AG04450 (cell line): ENCODE measurements around the gene ZNF800. TPM values are rescaled to one million over a fixed set of nuclear protein-coding genes. Genes with fewer than 3 reads are reported as not detected.
A peak's percentile ranks its signal among the peaks of the same experiment; 100 is the strongest.

Experiments
- CTCF ChIA-PET: fragments of 300-600, 350-600 bp; formaldehyde crosslinking; extraction: SDS; loops from one replicate; lab custom pipeline; 2022; ENCODE audit warnings: antibody characterized with exemption, inconsistent platforms; lab: Charles Lee
- POLR2A ChIA-PET: fragments of 350-600 bp; formaldehyde crosslinking; extraction: SDS; loops from one replicate; lab custom pipeline; 2021; ENCODE audit warnings: antibody characterized with exemption, inconsistent platforms; lab: Yijun Ruan, JAX
- DNase-seq: peaks from one replicate; pipeline ENCODE4 v3.0.0-alpha.2; 2011; ENCODE audit warnings: low read depth, low spot score
- H3K27ac ChIP-seq: one replicate; pipeline ENCODE4 v1.5.1; 2012; ENCODE audit warnings: low read depth, low read length, control low read depth
- H3K27me3 ChIP-seq: one replicate; pipeline ENCODE4 v1.6.0; 2012; ENCODE audit warnings: low read length; ENCODE audit not compliant: control insufficient read depth, insufficient read depth
- H3K4me3 ChIP-seq: 2 replicates; pipeline ENCODE4 v1.5.1; 2011; ENCODE audit warnings: mild to moderate bottlenecking, low read depth, low read length, control low read depth
- H3K9me3 ChIP-seq: 2 replicates; pipeline ENCODE4 v1.5.1; 2012; ENCODE audit warnings: low read length; ENCODE audit not compliant: control insufficient read depth, insufficient read depth
- CTCF ChIP-seq: IDR thresholded peaks from 2 replicates; pipeline ENCODE4 v1.5.1; 2011; ENCODE audit warnings: low read depth, low read length, control low read depth, inconsistent platforms
- polyA plus RNA-seq: library from polyadenylated mRNA; depleted of rRNA; stranded (reverse); fragments of >200 nt; gene quantifications from 2 replicates; pipeline ENCODE4 v1.2.3, GENCODE V29; 2011

The ZNF800 gene
- polyA plus RNA-seq, 1 experiment: 13.1 TPM

GRCh38 chr7:127349881-127350280, 42.6 kb downstream of the ZNF800 start:
- POLR2A ChIA-PET: no interaction called here
- CTCF ChIA-PET: interaction anchor here (0.9 to 3.5 kb wide), 5 partner anchors 13 to 164 kb away, joined by 3 to 32 read pairs (median 15); no protein-coding TSS in a partner anchor

GRCh38 chr7:127348247-127348631, 44.3 kb downstream of the ZNF800 start:
- no peak for DNase-seq
- Histone ChIP-seq H3K9me3 (no peaks in the 10 kb centered on the region; the same call in 1 of the 2 replicates), H3K27ac (no peak overlapping the region), H3K4me3 (peak overlapping the region; percentile 55), H3K27me3 (no peaks in the 10 kb centered on the region)
- ChIA-PET CTCF (interaction anchor here (0.6 to 3.5 kb wide), 22 partner anchors 9 to 873 kb away, joined by 3 to 32 read pairs (median 4); no protein-coding TSS in a partner anchor), POLR2A (interaction anchor here (1.2 kb wide), 1 partner anchor 44 kb away, joined by 4 read pairs; the partner anchor contains the start of gene ZNF800)
- TF ChIP-seq CTCF: no peak

More at GRCh38 chr7:127349881-127350280, 42.6 kb downstream of the ZNF800 start:
- Histone ChIP-seq H3K27ac (no peak overlapping the region), H3K4me3 (no peak overlapping the region), H3K27me3 (no peaks in the 10 kb centered on the region), H3K9me3 (no peaks in the 10 kb centered on the region; the same call in 1 of the 2 replicates)
- DNase-seq: no peak
- TF ChIP-seq CTCF: no peak

GRCh38 chr7:127347567-127348246, 44.8 kb downstream of the ZNF800 start:
- TF ChIP-seq CTCF: peak; percentile 39
- CTCF ChIA-PET: interaction anchor here (0.6 to 3.5 kb wide), 23 partner anchors 8 to 874 kb away, joined by 3 to 32 read pairs (median 5); no protein-coding TSS in a partner anchor
- Histone ChIP-seq H3K27me3 (no peaks in the 10 kb centered on the region), H3K9me3 (no peaks in the 10 kb centered on the region; the same call in 1 of the 2 replicates), H3K4me3 (peak overlapping the region; percentile 55), H3K27ac (no peak overlapping the region)
- POLR2A ChIA-PET: interaction anchor here (1.2 kb wide), 1 partner anchor 45 kb away, joined by 4 read pairs; the partner anchor contains the start of gene ZNF800
- peak; percentile 10 for DNase-seq

- Histone ChIP-seq H3K27me3 (no peaks in the 10 kb centered on the region), H3K4me3 (no peak overlapping the region), H3K27ac (no peak overlapping the region), H3K9me3 (no peaks in the 10 kb centered on the region; the same call in 1 of the 2 replicates)
- no peak for DNase-seq
- ChIA-PET CTCF (interaction anchor here (0.6 to 3.5 kb wide), 10 partner anchors 13 to 863 kb away, joined by 3 to 32 read pairs (median 6); no protein-coding TSS in a partner anchor), POLR2A (no interaction called here)
- TF ChIP-seq CTCF: no peak
These were observed 45.8 kb downstream of the ZNF800 start for GRCh38 chr7:127346575-127347256.

- TF ChIP-seq CTCF: no peak
- DNase-seq: no peak
- Histone ChIP-seq H3K27me3 (no peaks in the 10 kb centered on the region), H3K9me3 (no peaks in the 10 kb centered on the region; the same call in 1 of the 2 replicates), H3K27ac (no peak overlapping the region), H3K4me3 (no peak overlapping the region)
- ChIA-PET POLR2A (no interaction called here), CTCF (no interaction called here)
These were observed 49.9 kb downstream of the ZNF800 start for GRCh38 chr7:127342596-127342995.
